Activated CD4-positive, alpha-beta T cell treated with anti-CD3 and anti-CD28 coated beads for 1 hour (primary cell): Measurements from ENCODE around the gene CSF3R.
"Not testable (repeated sequence)": the region's sequence is repeated elsewhere in the genome, so short reads cannot be mapped to it uniquely, and the experiment has no call there.

Source experiments
- DNase-seq: peaks from one replicate; pipeline ENCODE4 v3.0.0-alpha.2; 2020

The CSF3R gene

GRCh38 chr1:36512842-36513241, 30.1 kb upstream of the CSF3R start:
- no peak for DNase-seq

- DNase-seq: no peak
Observed at GRCh38 chr1:36511804-36512798, 29.4 kb upstream of the CSF3R start.

- DNase-seq: not testable (repeated sequence)
Observed at GRCh38 chr1:36511220-36511619, 28.5 kb upstream of the CSF3R start.

GRCh38 chr1:36510418-36510817, 27.7 kb upstream of the CSF3R start:
- DNase-seq: no peak

GRCh38 chr1:36508257-36508656, 25.5 kb upstream of the CSF3R start:
- no peak for DNase-seq

GRCh38 chr1:36506276-36506920, 23.7 kb upstream of the CSF3R start:
- no peak for DNase-seq

GRCh38 chr1:36503733-36504132, 21.0 kb upstream of the CSF3R start:
- no peak for DNase-seq

- DNase-seq: no peak
Observed at GRCh38 chr1:36503159-36503558, 20.4 kb upstream of the CSF3R start.

GRCh38 chr1:36502616-36503015, 19.9 kb upstream of the CSF3R start:
- DNase-seq: no peak

- not testable (repeated sequence) for DNase-seq
Observed at GRCh38 chr1:36501911-36502310, 19.2 kb upstream of the CSF3R start.

GRCh38 chr1:36497207-36497606, 14.5 kb upstream of the CSF3R start:
- no peak for DNase-seq

GRCh38 chr1:36494971-36495370, 12.3 kb upstream of the CSF3R start:
- no peak for DNase-seq

GRCh38 chr1:36493524-36493923, 10.8 kb upstream of the CSF3R start:
- DNase-seq: no peak

GRCh38 chr1:36492491-36492890, 9.8 kb upstream of the CSF3R start:
- DNase-seq: no peak

GRCh38 chr1:36489258-36490051, 6.7 kb upstream of the CSF3R start:
- DNase-seq: not testable (repeated sequence)

GRCh38 chr1:36487906-36488305, 5.2 kb upstream of the CSF3R start:
- no peak for DNase-seq

- DNase-seq: not testable (repeated sequence)
Observed at GRCh38 chr1:36487336-36487725, 4.6 kb upstream of the CSF3R start.

- no peak for DNase-seq
Observed at GRCh38 chr1:36486439-36487335, 4.0 kb upstream of the CSF3R start.

- no peak for DNase-seq
Observed at GRCh38 chr1:36486093-36486438, 3.4 kb upstream of the CSF3R start.

GRCh38 chr1:36484099-36484498, 1.4 kb upstream of the CSF3R start:
- no peak for DNase-seq

- no peak for DNase-seq
Observed at GRCh38 chr1:36481771-36482723, 666 bp downstream of the CSF3R start.
